GM12875 (cell line): ENCODE data around the gene JARID2.

Experiments used
- H3K4me3 ChIP-seq: one replicate; pipeline ENCODE4 v1.5.1; 2011; ENCODE audit warnings: low read depth, low read length, control low read depth
- CTCF ChIP-seq: IDR thresholded peaks from 2 replicates; pipeline ENCODE4 v1.5.1; 2011; ENCODE audit warnings: low read depth, mild to moderate bottlenecking, control low read depth, inconsistent platforms, low read length, moderate library complexity, borderline replicate concordance; ENCODE audit not compliant: insufficient read depth

The JARID2 gene

GRCh38 chr6:15399641-15400470 lies 154.0 kb downstream of the JARID2 start:
- H3K4me3 ChIP-seq, result no peak overlapping the region
- no peak for TF ChIP-seq CTCF

GRCh38 chr6:15400572-15401004 lies 154.7 kb downstream of the JARID2 start:
- no peak overlapping the region for H3K4me3 ChIP-seq
- no peak for TF ChIP-seq CTCF

GRCh38 chr6:15401120-15401519 lies 155.3 kb downstream of the JARID2 start:
- H3K4me3 ChIP-seq, result no peak overlapping the region
- TF ChIP-seq CTCF, result no peak

- TF ChIP-seq CTCF, result no peak
- H3K4me3 ChIP-seq, result no peak overlapping the region
Measured at GRCh38 chr6:15401769-15402250, 155.9 kb downstream of the JARID2 start.

- no peak for TF ChIP-seq CTCF
- H3K4me3 ChIP-seq, result no peak overlapping the region
Measured at GRCh38 chr6:15402406-15403045, 156.7 kb downstream of the JARID2 start.

GRCh38 chr6:15403094-15403755 lies 157.4 kb downstream of the JARID2 start:
- H3K4me3 ChIP-seq, result no peak overlapping the region
- no peak for TF ChIP-seq CTCF

GRCh38 chr6:15404685-15404980 lies 158.8 kb downstream of the JARID2 start:
- H3K4me3 ChIP-seq, result no peak overlapping the region
- no peak for TF ChIP-seq CTCF
